ENCODE data around the gene GRK7. TPM values are rescaled to one million over a fixed set of nuclear protein-coding genes. Genes with fewer than 3 reads are reported as not detected.
A peak's percentile ranks its signal among the peaks of the same experiment; 100 is the strongest.

Gene GRK7
- total and polyA plus RNA-seq, 9 of the 15 experiments (the other 6 are each of a cell fraction or from before 2014, with no cell fraction given), result 0.01 to 0.08 (median 0.04) TPM; not detected in 3

DNA sequence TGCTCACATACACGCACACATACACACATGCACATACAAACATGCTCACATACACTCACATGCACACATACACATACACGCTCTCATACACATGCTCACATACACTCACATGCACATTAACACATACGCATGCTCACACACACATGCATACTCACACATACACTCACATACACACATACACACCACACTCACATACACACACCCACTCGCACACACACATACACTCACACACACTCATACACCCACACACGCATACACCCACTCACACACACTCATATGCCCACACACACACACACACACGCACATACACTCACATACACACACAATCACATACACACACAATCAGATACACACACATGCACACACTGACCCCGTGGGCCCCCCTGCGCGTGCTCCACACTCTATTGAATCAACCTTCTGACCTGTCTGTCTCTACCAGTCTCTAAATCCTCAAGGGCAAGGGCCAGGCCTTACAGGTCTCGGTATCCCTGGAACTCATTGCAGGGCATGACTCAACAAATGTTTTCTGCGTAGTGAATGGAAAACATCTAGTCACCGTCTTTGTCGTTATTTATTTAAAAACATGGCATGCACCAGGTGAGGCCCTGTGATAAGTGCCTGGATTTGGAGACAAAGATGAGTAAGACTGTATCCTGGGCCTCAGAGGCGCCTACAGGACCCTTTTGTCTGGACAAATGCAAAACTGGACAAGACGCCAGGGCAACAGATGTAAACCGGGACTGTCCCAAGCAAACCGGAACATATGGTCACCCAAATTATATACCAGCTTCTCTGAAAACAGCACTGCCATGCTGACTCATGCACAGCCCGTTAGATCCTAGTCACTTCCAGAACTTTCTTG lies 41.8 kb downstream of the GRK7 start (continued):
- TF ChIP-seq, protein P1, sequence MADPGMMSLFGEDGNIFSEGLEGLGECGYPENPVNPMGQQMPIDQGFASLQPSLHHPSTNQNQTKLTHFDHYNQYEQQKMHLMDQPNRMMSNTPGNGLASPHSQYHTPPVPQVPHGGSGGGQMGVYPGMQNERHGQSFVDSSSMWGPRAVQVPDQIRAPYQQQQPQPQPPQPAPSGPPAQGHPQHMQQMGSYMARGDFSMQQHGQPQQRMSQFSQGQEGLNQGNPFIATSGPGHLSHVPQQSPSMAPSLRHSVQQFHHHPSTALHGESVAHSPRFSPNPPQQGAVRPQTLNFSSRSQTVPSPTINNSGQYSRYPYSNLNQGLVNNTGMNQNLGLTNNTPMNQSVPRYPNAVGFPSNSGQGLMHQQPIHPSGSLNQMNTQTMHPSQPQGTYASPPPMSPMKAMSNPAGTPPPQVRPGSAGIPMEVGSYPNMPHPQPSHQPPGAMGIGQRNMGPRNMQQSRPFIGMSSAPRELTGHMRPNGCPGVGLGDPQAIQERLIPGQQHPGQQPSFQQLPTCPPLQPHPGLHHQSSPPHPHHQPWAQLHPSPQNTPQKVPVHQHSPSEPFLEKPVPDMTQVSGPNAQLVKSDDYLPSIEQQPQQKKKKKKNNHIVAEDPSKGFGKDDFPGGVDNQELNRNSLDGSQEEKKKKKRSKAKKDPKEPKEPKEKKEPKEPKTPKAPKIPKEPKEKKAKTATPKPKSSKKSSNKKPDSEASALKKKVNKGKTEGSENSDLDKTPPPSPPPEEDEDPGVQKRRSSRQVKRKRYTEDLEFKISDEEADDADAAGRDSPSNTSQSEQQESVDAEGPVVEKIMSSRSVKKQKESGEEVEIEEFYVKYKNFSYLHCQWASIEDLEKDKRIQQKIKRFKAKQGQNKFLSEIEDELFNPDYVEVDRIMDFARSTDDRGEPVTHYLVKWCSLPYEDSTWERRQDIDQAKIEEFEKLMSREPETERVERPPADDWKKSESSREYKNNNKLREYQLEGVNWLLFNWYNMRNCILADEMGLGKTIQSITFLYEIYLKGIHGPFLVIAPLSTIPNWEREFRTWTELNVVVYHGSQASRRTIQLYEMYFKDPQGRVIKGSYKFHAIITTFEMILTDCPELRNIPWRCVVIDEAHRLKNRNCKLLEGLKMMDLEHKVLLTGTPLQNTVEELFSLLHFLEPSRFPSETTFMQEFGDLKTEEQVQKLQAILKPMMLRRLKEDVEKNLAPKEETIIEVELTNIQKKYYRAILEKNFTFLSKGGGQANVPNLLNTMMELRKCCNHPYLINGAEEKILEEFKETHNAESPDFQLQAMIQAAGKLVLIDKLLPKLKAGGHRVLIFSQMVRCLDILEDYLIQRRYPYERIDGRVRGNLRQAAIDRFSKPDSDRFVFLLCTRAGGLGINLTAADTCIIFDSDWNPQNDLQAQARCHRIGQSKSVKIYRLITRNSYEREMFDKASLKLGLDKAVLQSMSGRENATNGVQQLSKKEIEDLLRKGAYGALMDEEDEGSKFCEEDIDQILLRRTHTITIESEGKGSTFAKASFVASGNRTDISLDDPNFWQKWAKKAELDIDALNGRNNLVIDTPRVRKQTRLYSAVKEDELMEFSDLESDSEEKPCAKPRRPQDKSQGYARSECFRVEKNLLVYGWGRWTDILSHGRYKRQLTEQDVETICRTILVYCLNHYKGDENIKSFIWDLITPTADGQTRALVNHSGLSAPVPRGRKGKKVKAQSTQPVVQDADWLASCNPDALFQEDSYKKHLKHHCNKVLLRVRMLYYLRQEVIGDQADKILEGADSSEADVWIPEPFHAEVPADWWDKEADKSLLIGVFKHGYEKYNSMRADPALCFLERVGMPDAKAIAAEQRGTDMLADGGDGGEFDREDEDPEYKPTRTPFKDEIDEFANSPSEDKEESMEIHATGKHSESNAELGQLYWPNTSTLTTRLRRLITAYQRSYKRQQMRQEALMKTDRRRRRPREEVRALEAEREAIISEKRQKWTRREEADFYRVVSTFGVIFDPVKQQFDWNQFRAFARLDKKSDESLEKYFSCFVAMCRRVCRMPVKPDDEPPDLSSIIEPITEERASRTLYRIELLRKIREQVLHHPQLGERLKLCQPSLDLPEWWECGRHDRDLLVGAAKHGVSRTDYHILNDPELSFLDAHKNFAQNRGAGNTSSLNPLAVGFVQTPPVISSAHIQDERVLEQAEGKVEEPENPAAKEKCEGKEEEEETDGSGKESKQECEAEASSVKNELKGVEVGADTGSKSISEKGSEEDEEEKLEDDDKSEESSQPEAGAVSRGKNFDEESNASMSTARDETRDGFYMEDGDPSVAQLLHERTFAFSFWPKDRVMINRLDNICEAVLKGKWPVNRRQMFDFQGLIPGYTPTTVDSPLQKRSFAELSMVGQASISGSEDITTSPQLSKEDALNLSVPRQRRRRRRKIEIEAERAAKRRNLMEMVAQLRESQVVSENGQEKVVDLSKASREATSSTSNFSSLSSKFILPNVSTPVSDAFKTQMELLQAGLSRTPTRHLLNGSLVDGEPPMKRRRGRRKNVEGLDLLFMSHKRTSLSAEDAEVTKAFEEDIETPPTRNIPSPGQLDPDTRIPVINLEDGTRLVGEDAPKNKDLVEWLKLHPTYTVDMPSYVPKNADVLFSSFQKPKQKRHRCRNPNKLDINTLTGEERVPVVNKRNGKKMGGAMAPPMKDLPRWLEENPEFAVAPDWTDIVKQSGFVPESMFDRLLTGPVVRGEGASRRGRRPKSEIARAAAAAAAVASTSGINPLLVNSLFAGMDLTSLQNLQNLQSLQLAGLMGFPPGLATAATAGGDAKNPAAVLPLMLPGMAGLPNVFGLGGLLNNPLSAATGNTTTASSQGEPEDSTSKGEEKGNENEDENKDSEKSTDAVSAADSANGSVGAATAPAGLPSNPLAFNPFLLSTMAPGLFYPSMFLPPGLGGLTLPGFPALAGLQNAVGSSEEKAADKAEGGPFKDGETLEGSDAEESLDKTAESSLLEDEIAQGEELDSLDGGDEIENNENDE (IDR thresholded peaks at IDR 0.05; ENCODE audit: low read depth, low read length), result no peak
- TF ChIP-seq ZNF445 (CRISPR knock-in tag; IDR thresholded peaks at IDR 0.05; ENCODE audit: low read depth), result 0 out of 2 replicates have a peak, but pooled peaks have one; percentile 8
- peak; percentile 75 for TF ChIP-seq L3MBTL2 (IDR thresholded peaks at IDR 0.05)
- TF ChIP-seq NEUROD1 (IDR thresholded peaks at IDR 0.05; ENCODE audit: borderline replicate concordance, low read depth, low read length, partially characterized antibody), result peak; percentile 68
- TF ChIP-seq KDM2B (CRISPR knock-in tag; IDR thresholded peaks at IDR 0.05), result peak; percentile 65; the same call in 1 of the 2 replicates

Measured in K562 (cell line).